ENCODE data around the gene SCUBE2. TPM values are rescaled to one million over a fixed set of nuclear protein-coding genes. Genes with fewer than 3 reads are reported as not detected.

The SCUBE2 gene
- polyA plus RNA-seq, 3 donors = 10.0 to 72.2 (median 11.0) TPM

- 93 to 98% (median 96%) methylated on average over 4 of the region's 4 CpGs for WGBS, 3 donors
- no peak overlapping the region for H3K27ac ChIP-seq (ENCODE audit: low read depth, low read length)
Observed at GRCh38 chr11:9057888-9058287, 33.5 kb downstream of the SCUBE2 start.

DNA sequence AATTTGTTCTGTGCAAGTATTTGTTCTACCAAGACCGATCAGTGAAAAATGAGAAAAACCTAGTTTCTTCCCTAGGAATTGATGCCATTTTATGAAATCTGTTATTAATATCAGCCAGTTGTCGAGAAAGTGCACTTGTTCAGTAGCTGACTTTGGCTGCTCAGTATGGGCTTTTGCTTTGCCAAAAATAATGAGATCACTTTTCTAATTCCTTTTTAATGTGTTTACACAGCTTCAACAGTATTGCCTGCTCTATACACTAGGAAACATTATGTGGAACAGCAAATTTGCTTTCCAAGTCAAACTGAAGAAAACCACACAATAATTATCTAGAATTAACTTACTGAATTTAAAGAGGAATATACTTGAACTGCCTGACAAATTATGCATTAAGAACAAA is 34.4 kb downstream of the SCUBE2 start:
- H3K27ac ChIP-seq (ENCODE audit: low read depth, low read length) = no peak overlapping the region
- WGBS, 3 donors = 34 to 61% (median 61%) methylated on average over 2 of the region's 2 CpGs

- WGBS, 3 donors = 74 to 90% (median 82%) methylated on average over 6 of the region's 6 CpGs
- peak overlapping the region; percentile 26 for H3K27ac ChIP-seq (ENCODE audit: low read depth, low read length)
Observed at GRCh38 chr11:9056467-9056866, 34.9 kb downstream of the SCUBE2 start.

- H3K27ac ChIP-seq (ENCODE audit: low read depth, low read length) = no peak overlapping the region
- 69 to 88% (median 70%) methylated on average over 7 of the region's 7 CpGs for WGBS, 3 donors
Observed at GRCh38 chr11:9053316-9054035, 37.9 kb downstream of the SCUBE2 start.

DNA sequence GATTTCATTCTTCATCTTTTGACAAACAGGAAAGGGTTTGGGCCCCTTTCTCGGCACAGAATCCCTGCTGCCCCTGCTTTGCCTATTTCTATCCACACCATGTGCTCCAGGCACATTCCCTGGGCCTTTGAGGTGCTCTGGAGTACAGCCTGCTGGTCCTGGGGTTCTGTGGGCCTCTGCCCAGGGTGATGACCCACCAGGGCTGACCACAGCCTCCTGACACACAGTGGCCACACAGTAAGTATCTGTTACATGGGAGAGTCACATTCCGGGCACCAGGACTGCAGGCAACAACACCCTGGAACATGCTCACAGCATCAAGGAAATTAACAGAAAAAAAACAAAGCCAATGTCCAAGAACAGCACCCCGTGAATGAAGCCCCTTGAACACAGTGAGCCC is 39.1 kb downstream of the SCUBE2 start:
- H3K27ac ChIP-seq (ENCODE audit: low read depth, low read length) = no peak overlapping the region
- 91 to 94% (median 91%) methylated on average over 3 of the region's 3 CpGs for whole genome bisulfite sequencing, 3 donors

DNA sequence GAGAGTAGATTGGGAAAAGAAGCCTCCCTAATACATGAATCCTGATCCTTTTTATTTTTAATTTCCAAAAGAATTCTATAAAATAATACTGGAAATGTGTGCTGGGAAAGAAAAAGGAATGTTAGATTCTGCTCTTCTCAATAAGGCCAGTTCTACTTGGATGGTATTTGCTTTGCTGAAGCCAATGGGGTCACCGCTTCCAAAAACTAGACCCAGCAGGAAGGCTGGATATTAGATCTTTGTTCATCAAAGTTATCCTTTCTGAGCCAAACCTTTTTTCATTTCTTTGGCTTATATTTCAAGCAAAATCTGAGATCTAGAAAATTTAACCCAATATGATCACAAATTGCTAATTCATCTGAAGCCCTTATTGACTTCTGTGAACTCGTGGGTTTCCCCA is 41.4 kb downstream of the SCUBE2 start:
- WGBS, 3 donors = 94 to 98% (median 95%) methylated on average over 2 of the region's 2 CpGs

GRCh38 chr11:9047964-9048523 is 43.4 kb downstream of the SCUBE2 start:
- H3K27ac ChIP-seq (ENCODE audit: low read depth, low read length) = no peak overlapping the region
- 39 to 68% (median 56%) methylated on average over 9 of the region's 9 CpGs for WGBS, 3 donors

More for the DNA sequence above, 41.4 kb downstream of the SCUBE2 start:
- H3K27ac ChIP-seq (ENCODE audit: low read depth, low read length) = no peak overlapping the region

- H3K27ac ChIP-seq (ENCODE audit: low read depth, low read length) = no peak overlapping the region
- WGBS, 3 donors = 57 to 85% (median 77%) methylated on average over 4 of the region's 4 CpGs
Observed at GRCh38 chr11:9046481-9046880, 44.9 kb downstream of the SCUBE2 start.

DNA sequence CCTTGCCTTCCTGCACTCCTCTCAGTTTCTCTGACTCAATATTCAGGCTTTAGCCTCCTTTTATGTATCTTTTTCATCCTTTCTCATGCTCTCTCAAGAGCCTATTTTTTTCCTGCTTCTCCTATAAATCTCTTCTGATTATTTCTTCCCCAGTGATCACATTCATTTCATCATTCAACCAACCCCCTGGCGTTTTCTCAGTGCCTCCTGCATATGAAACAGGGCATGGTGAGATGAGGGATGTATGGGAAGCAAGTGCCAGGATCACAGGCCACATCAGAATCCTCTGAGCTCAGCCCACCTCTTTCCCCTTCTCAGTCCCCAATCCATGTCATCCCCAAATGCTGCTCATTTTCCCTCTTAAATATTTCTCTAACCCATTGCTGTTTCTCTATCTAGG is 48.9 kb downstream of the SCUBE2 start:
- no peak overlapping the region for H3K27ac ChIP-seq (ENCODE audit: low read depth, low read length)
- WGBS, 3 donors = 58 to 91% (median 66%) methylated on average over 1 of the region's 1 CpG

DNA sequence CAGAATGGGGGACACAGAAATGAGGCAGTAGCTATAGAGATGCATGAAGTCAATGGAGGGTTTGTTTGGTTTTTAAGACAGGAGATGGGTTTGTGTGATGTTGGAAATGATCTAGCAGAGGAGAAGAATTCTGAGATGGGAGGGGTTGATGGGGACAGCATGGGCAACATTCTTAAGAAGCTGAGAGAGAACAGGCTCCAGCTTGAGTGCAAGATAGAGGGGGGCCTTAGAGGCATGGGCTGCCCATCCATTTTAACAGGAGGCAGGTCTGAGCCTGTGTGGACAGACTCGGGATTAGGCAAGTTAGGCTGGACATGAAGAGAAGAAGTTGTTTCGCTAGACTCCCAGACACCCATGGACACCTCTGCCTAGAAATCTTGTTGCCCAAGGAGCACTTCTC is 49.7 kb downstream of the SCUBE2 start:
- WGBS, 3 donors = 94 to 97% (median 96%) methylated on average over 2 of the region's 2 CpGs
- no peak overlapping the region for H3K27ac ChIP-seq (ENCODE audit: low read depth, low read length)

DNA sequence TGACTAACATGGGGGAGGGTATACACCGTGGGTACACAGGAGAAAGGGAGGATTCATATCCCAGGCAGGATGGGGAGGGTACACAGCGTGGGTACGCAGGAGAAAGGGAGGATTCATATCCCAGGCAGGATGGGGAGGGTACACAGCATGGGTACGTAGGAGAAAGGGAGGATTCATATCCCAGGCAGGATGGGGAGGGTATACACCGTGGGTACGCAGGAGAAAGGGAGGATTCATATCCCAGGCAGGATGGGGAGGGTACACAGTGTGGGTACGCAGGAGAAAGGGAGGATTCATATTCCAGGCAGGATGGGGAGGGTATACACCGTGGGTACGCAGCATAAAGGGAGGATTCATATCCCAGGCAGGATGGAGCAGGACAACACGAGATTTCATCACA is 51.0 kb downstream of the SCUBE2 start:
- 92 to 95% (median 93%) methylated on average over 10 of the region's 10 CpGs for WGBS, 3 donors
- H3K27ac ChIP-seq (ENCODE audit: low read depth, low read length) = no peak overlapping the region

DNA sequence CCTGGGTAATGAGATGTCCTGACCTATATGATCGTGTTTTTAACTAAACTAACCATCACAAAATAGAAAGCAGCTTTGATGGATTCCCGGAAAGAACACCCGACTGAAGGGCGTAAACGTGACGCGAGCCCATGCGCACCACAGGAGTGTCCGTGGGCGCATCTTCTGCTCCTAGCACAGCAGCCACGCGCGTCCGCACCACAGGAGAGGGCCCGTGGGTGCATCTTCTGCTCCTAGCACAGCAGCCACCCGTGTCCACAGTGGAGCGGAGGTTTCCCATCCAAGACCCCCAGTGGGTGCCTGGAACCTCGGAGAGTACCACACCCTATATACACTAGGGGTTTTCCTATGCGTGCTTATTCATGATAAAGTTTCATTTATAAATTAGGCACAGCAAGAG is 51.5 kb downstream of the SCUBE2 start:
- whole genome bisulfite sequencing, 3 donors = 95 to 97% (median 95%) methylated on average over 19 of the region's 19 CpGs
- no peak overlapping the region for H3K27ac ChIP-seq (ENCODE audit: low read depth, low read length)

GRCh38 chr11:9039198-9039597 is 52.2 kb downstream of the SCUBE2 start:
- WGBS, 3 donors = 88 to 97% (median 90%) methylated on average over 9 of the region's 9 CpGs
- H3K27ac ChIP-seq (ENCODE audit: low read depth, low read length) = no peak overlapping the region

GRCh38 chr11:9038541-9038940 is 52.9 kb downstream of the SCUBE2 start:
- no peak overlapping the region for H3K27ac ChIP-seq (ENCODE audit: low read depth, low read length)
- 92 to 100% (median 93%) methylated on average over 3 of the region's 3 CpGs for WGBS, 3 donors

- 68 to 88% (median 82%) methylated on average over 1 of the region's 1 CpG for WGBS, 3 donors
Observed at GRCh38 chr11:9037963-9038362, 53.4 kb downstream of the SCUBE2 start.

DNA sequence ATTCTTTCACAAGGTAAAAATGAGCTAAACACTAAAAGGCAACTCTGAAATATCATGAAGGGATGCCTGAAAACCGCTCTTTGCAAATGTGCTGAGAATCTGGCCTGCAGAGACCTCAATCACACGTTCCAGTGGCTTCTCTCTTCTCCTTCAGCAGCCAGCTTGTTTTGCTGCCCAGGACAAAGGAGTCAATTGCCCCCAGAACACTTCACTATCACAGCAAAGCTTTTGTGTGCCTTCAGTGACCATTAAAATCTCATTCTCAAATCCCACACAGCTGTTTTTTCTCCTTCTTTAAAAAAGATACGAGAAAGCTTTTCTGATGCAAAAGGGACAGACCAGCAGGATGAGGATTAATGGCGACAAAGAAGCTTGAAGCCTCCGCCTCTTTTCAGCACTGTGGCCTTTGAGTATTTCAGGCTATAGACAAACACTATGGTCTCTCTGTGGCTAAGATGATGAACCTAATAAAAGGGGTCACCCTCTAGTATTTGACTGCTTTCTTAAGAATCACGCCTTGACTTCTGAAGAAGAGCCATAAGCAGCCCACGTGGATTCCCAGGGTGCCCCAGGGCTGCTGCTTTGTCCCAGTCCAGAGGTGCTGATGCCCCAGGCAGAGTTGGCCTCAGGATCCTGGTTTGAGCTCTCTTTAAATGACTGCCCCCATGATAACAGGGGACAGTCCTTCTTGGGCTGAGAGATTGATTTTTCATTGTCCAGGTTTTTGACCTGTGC is 54.2 kb downstream of the SCUBE2 start:
- WGBS, 3 donors = 76 to 89% (median 78%) methylated on average over 7 of the region's 7 CpGs
- no peak overlapping the region for H3K27ac ChIP-seq (ENCODE audit: low read depth, low read length)

More at GRCh38 chr11:9037963-9038362, 53.4 kb downstream of the SCUBE2 start:
- no peak overlapping the region for H3K27ac ChIP-seq (ENCODE audit: low read depth, low read length)

DNA sequence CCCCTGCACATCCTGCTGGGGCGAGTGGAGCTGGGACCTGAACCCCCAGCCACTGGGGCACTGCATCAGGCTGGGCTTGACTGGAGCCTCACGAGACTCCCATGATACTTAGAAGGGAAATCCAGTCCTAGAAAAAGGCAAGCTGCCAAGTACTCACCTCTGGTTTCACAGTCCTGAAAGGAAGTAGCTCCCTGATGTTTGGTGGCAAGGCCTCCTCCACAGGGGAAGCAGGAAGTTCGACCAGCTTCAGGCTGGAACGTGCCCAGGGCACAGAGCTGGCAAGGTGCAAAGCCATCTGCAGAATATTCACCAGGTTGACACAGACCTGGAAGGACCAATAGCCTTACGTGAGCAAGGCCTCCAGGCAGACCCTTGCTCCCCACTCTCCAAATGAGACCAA is 60.8 kb downstream of the SCUBE2 start:
- no peak overlapping the region for H3K27ac ChIP-seq (ENCODE audit: low read depth, low read length)
- WGBS, 3 donors = 57 to 79% (median 69%) methylated on average over 5 of the region's 5 CpGs

- 88 to 92% (median 92%) methylated on average over 7 of the region's 7 CpGs for WGBS, 3 donors
- H3K27ac ChIP-seq (ENCODE audit: low read depth, low read length) = no peak overlapping the region
Observed at GRCh38 chr11:9029422-9029821, 62.0 kb downstream of the SCUBE2 start.

- WGBS, 3 donors = 80 to 95% (median 81%) methylated on average over 1 of the region's 1 CpG
- no peak overlapping the region for H3K27ac ChIP-seq (ENCODE audit: low read depth, low read length)
Observed at GRCh38 chr11:9028581-9028980, 62.8 kb downstream of the SCUBE2 start.

All from adipose tissue (tissue), 3 donors.